Subcutaneous adipose tissue (tissue), 4 donors: ENCODE data around the gene KRT35. TPM values are rescaled to one million over a fixed set of nuclear protein-coding genes. Genes with fewer than 3 reads are reported as not detected.

ENCODE experiments used
- CTCF ChIP-seq: fragments of 450-650 bp; IDR thresholded peaks from one replicate; pipeline ENCODE4 v1.5.1; 2016; ENCODE audit warnings: low read depth, mild to moderate bottlenecking, control low read depth, antibody characterized with exemption, moderate library complexity
- total RNA-seq, 4 donors: library from RNA; depleted of rRNA; stranded (reverse); fragments of >200 nt; gene quantifications; one replicate each; pipeline ENCODE4 v1.1.0, GENCODE V29; 2016

The KRT35 gene
- total RNA-seq, 4 donors from 2014 or later, result not detected

GRCh38 chr17:41484920-41485904, 4.3 kb upstream of the KRT35 start:
- TF ChIP-seq CTCF, result no peak

GRCh38 chr17:41483991-41484826, 3.3 kb upstream of the KRT35 start:
- TF ChIP-seq CTCF, result no peak

- no peak for TF ChIP-seq CTCF
These were observed 2.6 kb upstream of the KRT35 start for GRCh38 chr17:41483531-41483930.

- no peak for TF ChIP-seq CTCF
These were observed 370 bp downstream of the KRT35 start for GRCh38 chr17:41480581-41480980.

- no peak for TF ChIP-seq CTCF
These were observed 815 bp downstream of the KRT35 start for GRCh38 chr17:41480136-41480535.

- TF ChIP-seq CTCF, result no peak
These were observed 2.7 kb downstream of the KRT35 start for GRCh38 chr17:41478237-41478636.
